SK-N-SH treated with all-trans-retinoic acid at 6 μM for 48 hours (cell line): ENCODE results near the gene HRH2.

Experiments
- ATAC-seq: fragments of 200-7000 bp; cut with Tn5 transposase; 3 replicates; pipeline ENCODE4 v1.9.1; 2020; ENCODE audit warnings: mild to moderate bottlenecking, moderate library complexity
- ARNTL ChIP-seq: fragments of 450-650 bp; formaldehyde crosslinking; IDR thresholded peaks from 2 replicates; pipeline ENCODE4 v1.5.0; 2020; ENCODE audit warnings: low read depth, mild to moderate bottlenecking, moderate library complexity, borderline replicate concordance
- BACH2 ChIP-seq: fragments of 250-450 bp; sonication (Bioruptor Pico); IDR thresholded peaks from 2 replicates; pipeline ENCODE4 v1.9.0; 2021; ENCODE audit warnings: mild to moderate bottlenecking, borderline replicate concordance
- CSDC2 ChIP-seq: fragments of 250-450 bp; sonication (Bioruptor Pico); IDR thresholded peaks from 2 replicates; pipeline ENCODE4 v1.5.0; 2020; ENCODE audit warnings: mild to moderate bottlenecking, moderate library complexity
- ESRRG ChIP-seq: fragments of 250-450 bp; sonication (Bioruptor Pico); IDR thresholded peaks from 2 replicates; pipeline ENCODE4 v1.6.1; 2021; ENCODE audit warnings: mild to moderate bottlenecking
- GLIS3 ChIP-seq: fragments of 250-450 bp; sonication (Bioruptor Pico); IDR thresholded peaks from 2 replicates; pipeline ENCODE4 v1.5.0; 2020; ENCODE audit warnings: mild to moderate bottlenecking, moderate library complexity
- ISL1 ChIP-seq: fragments of 250-450 bp; sonication (Bioruptor Pico); IDR thresholded peaks from 2 replicates; pipeline ENCODE4 v2.1.2; 2022; ENCODE audit warnings: mild to moderate bottlenecking, moderate library complexity
- OSR1 ChIP-seq: fragments of 250-450 bp; sonication (Bioruptor Pico); IDR thresholded peaks from 2 replicates; pipeline ENCODE4 v1.8.0; 2022; ENCODE audit warnings: moderate library complexity, mild to moderate bottlenecking, inconsistent platforms
- POU6F1 ChIP-seq: fragments of 250-450 bp; sonication (Bioruptor Pico); IDR thresholded peaks from 2 replicates; pipeline ENCODE4 v1.8.0; 2021; ENCODE audit warnings: low read depth, mild to moderate bottlenecking, moderate library complexity, borderline replicate concordance
- RARB ChIP-seq: fragments of 250-450 bp; sonication (Bioruptor Pico); IDR thresholded peaks from 2 replicates; pipeline ENCODE4 v1.8.0; 2021; ENCODE audit warnings: mild to moderate bottlenecking, moderate library complexity
- SNAI2 ChIP-seq: fragments of 250-450 bp; sonication (Bioruptor Pico); IDR thresholded peaks from 2 replicates; pipeline ENCODE4 v1.5.0; 2020; ENCODE audit warnings: mild to moderate bottlenecking, moderate library complexity
- TCF4 ChIP-seq: fragments of 250-450 bp; sonication (Bioruptor Pico); IDR thresholded peaks from 2 replicates; pipeline ENCODE4 v1.8.0; 2021; ENCODE audit warnings: mild to moderate bottlenecking, moderate library complexity, borderline replicate concordance
- TOX ChIP-seq: fragments of 250-450 bp; sonication (Bioruptor Pico); IDR thresholded peaks from 2 replicates; pipeline ENCODE4 v1.8.0; 2021; ENCODE audit warnings: mild to moderate bottlenecking, moderate library complexity, borderline replicate concordance
- ZC3H10 ChIP-seq: fragments of 250-450 bp; sonication (Bioruptor Pico); IDR thresholded peaks from 2 replicates; pipeline ENCODE4 v1.5.1; 2021; ENCODE audit warnings: mild to moderate bottlenecking, moderate library complexity
- ZFP3 ChIP-seq: fragments of 250-450 bp; sonication (Bioruptor Pico); IDR thresholded peaks from 2 replicates; pipeline ENCODE4 v1.5.0; 2020; ENCODE audit warnings: mild to moderate bottlenecking, moderate library complexity
- ZFP30 ChIP-seq: fragments of 450-650 bp; formaldehyde crosslinking; IDR thresholded peaks from 2 replicates; pipeline ENCODE4 v1.5.0; 2022; ENCODE audit warnings: mild to moderate bottlenecking, moderate library complexity
- ZNF565 ChIP-seq: fragments of 450-650 bp; formaldehyde crosslinking; conservative IDR thresholded peaks from 2 replicates; pipeline ENCODE4 v1.5.0; 2020; ENCODE audit warnings: low read depth, mild to moderate bottlenecking, moderate library complexity
- ZNF70 ChIP-seq: fragments of 450-650 bp; formaldehyde crosslinking; IDR thresholded peaks from 2 replicates; pipeline ENCODE4 v1.5.0; 2020; ENCODE audit warnings: mild to moderate bottlenecking, moderate library complexity
- ZNF8 ChIP-seq: fragments of 450-650 bp; formaldehyde crosslinking; IDR thresholded peaks from 2 replicates; pipeline ENCODE4 v1.5.0; 2020; ENCODE audit warnings: mild to moderate bottlenecking, moderate library complexity
- TF ChIP-seq, protein P1 (sequence below): fragments of 250-450 bp; sonication (Bioruptor Pico); IDR thresholded peaks from 2 replicates; pipeline ENCODE4 v1.5.1; 2021; ENCODE audit warnings: mild to moderate bottlenecking, moderate library complexity
- TF ChIP-seq, protein P2 (sequence below): fragments of 250-450 bp; sonication (Bioruptor Pico); IDR thresholded peaks from 2 replicates; pipeline ENCODE4 v1.5.0; 2020; ENCODE audit warnings: mild to moderate bottlenecking, moderate library complexity
- TF ChIP-seq, protein P3 (sequence below): fragments of 250-450 bp; sonication (Bioruptor Pico); IDR thresholded peaks from 2 replicates; pipeline ENCODE4 v1.5.1; 2020; ENCODE audit warnings: low read depth, mild to moderate bottlenecking, moderate library complexity

HRH2 gene

DNA sequence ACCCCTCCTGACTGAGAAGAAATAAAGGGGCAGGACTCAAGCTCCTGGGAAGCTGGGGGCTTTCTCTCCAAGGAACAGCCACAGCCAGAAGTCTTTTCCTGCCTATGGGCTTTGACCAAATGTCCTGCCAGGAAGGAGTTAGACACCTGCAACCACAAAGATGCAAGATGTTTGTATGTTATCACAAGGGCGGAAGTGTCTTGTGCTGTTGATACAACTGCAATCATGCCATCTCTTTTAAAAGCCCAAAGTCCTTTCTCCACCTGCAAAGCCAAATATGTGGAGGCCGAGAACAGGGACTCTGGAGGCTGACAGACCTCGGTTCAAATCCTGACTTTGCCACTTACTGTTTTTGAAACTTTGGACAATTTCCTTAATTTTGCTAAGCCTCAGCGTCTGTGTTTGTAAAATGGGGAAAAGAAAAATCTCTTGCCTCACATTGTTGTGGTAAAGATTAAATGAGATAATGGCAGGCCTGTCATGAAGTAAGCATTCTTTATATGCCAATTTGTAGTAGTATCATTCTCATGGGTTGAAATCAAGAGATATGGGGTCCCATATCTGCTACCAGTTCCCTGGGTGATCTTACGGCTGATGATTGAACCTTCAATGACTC is 17.0 kb downstream of the HRH2 start:
- ATAC-seq, result no peak
- TF ChIP-seq ZNF70 (CRISPR knock-in tag) (no peak), RARB (CRISPR knock-in tag) (no peak), SNAI2 (CRISPR knock-in tag) (no peak), ISL1 (CRISPR knock-in tag) (no peak), POU6F1 (CRISPR knock-in tag) (no peak), ZFP30 (CRISPR knock-in tag) (no peak), ZNF8 (CRISPR knock-in tag) (no peak), BACH2 (no peak), CSDC2 (CRISPR knock-in tag) (no peak), TOX (CRISPR knock-in tag) (no peak), ZC3H10 (CRISPR knock-in tag) (no peak), OSR1 (no peak), ESRRG (CRISPR knock-in tag) (no peak)
- TF ChIP-seq, protein P1, sequence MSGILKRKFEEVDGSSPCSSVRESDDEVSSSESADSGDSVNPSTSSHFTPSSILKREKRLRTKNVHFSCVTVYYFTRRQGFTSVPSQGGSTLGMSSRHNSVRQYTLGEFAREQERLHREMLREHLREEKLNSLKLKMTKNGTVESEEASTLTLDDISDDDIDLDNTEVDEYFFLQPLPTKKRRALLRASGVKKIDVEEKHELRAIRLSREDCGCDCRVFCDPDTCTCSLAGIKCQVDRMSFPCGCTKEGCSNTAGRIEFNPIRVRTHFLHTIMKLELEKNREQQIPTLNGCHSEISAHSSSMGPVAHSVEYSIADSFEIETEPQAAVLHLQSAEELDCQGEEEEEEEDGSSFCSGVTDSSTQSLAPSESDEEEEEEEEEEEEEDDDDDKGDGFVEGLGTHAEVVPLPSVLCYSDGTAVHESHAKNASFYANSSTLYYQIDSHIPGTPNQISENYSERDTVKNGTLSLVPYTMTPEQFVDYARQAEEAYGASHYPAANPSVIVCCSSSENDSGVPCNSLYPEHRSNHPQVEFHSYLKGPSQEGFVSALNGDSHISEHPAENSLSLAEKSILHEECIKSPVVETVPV (CRISPR knock-in tag), result no peak
- TF ChIP-seq, protein P2, sequence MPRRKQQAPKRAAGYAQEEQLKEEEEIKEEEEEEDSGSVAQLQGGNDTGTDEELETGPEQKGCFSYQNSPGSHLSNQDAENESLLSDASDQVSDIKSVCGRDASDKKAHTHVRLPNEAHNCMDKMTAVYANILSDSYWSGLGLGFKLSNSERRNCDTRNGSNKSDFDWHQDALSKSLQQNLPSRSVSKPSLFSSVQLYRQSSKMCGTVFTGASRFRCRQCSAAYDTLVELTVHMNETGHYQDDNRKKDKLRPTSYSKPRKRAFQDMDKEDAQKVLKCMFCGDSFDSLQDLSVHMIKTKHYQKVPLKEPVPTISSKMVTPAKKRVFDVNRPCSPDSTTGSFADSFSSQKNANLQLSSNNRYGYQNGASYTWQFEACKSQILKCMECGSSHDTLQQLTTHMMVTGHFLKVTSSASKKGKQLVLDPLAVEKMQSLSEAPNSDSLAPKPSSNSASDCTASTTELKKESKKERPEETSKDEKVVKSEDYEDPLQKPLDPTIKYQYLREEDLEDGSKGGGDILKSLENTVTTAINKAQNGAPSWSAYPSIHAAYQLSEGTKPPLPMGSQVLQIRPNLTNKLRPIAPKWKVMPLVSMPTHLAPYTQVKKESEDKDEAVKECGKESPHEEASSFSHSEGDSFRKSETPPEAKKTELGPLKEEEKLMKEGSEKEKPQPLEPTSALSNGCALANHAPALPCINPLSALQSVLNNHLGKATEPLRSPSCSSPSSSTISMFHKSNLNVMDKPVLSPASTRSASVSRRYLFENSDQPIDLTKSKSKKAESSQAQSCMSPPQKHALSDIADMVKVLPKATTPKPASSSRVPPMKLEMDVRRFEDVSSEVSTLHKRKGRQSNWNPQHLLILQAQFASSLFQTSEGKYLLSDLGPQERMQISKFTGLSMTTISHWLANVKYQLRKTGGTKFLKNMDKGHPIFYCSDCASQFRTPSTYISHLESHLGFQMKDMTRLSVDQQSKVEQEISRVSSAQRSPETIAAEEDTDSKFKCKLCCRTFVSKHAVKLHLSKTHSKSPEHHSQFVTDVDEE (CRISPR knock-in tag), result no peak
- TF ChIP-seq, protein P3, sequence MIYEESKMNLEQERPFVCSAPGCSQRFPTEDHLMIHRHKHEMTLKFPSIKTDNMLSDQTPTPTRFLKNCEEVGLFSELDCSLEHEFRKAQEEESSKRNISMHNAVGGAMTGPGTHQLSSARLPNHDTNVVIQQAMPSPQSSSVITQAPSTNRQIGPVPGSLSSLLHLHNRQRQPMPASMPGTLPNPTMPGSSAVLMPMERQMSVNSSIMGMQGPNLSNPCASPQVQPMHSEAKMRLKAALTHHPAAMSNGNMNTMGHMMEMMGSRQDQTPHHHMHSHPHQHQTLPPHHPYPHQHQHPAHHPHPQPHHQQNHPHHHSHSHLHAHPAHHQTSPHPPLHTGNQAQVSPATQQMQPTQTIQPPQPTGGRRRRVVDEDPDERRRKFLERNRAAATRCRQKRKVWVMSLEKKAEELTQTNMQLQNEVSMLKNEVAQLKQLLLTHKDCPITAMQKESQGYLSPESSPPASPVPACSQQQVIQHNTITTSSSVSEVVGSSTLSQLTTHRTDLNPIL (CRISPR knock-in tag), result no peak
- TF ChIP-seq, all 23 proteins: peak for 0

- ATAC-seq, result no peak
- TF ChIP-seq ZNF8 (CRISPR knock-in tag), result no peak
- TF ChIP-seq ZC3H10 (CRISPR knock-in tag), result no peak
- TF ChIP-seq SNAI2 (CRISPR knock-in tag), result no peak
- TF ChIP-seq OSR1, result no peak
- no peak for TF ChIP-seq CSDC2 (CRISPR knock-in tag)
- TF ChIP-seq TCF4 (CRISPR knock-in tag), result no peak
- no peak for TF ChIP-seq ZFP3
- TF ChIP-seq BACH2, result no peak
- TF ChIP-seq ZNF565, result no peak
- TF ChIP-seq, all 23 proteins: peak for 0
These were observed 18.0 kb downstream of the HRH2 start for GRCh38 chr5:175675873-175676272.

GRCh38 chr5:175677571-175677970 is 19.7 kb downstream of the HRH2 start:
- ATAC-seq, result no peak
- no peak for TF ChIP-seq CSDC2 (CRISPR knock-in tag)
- no peak for TF ChIP-seq RARB (CRISPR knock-in tag)
- no peak for TF ChIP-seq ZFP3
- TF ChIP-seq GLIS3 (CRISPR knock-in tag), result no peak
- no peak for TF ChIP-seq ZNF565
- TF ChIP-seq, protein P3 (CRISPR knock-in tag), result no peak
- no peak for TF ChIP-seq ARNTL (CRISPR knock-in tag)
- TF ChIP-seq SNAI2 (CRISPR knock-in tag), result no peak
- no peak for TF ChIP-seq POU6F1 (CRISPR knock-in tag)
